D721Med (cell line): ENCODE measurements around the gene CCDC141.
"Not testable (repeated sequence)": the region's sequence is repeated elsewhere in the genome, so short reads cannot be mapped to it uniquely, and the experiment has no call there.

ENCODE experiments used
- DNase-seq: peaks from one replicate; pipeline ENCODE4 v3.0.0; 2011; ENCODE audit warnings: low spot score; ENCODE audit not compliant: insufficient read length
- FAIRE-seq: peaks from 2 replicates; lab custom pipeline; 2011; peaks lifted over from hg19 to GRCh38; lab: Jason Lieb, UNC
- CTCF ChIP-seq: IDR thresholded peaks from 2 replicates; pipeline ENCODE4 v1.5.1; 2012; ENCODE audit warnings: mild to moderate bottlenecking, control low read depth; ENCODE audit not compliant: insufficient read depth; ENCODE audit errors: missing control alignments

CCDC141 gene

DNA sequence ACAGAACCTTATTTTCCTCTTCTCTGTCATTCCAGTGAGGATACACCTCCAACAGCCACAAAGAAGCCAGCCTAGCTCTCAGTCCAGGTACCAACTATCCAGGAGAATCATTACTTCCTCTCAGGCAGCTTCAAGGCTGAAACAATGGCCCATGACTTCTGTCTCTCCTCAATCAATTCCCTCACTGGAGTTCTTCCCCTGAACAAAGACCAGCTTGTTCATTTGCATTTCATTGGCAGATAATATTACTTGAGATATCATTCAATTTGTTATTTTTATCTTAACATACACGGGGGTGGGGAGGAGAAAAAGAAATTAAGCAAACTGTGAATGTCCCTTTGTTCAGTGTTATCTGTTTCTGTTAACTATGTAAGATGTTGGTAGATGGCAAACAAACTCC, 44.0 kb downstream of the CCDC141 start:
- FAIRE-seq (no peak), DNase-seq (no peak)
- no peak for TF ChIP-seq CTCF

GRCh38 chr2:178999476-178999875, 50.5 kb downstream of the CCDC141 start:
- no peak for FAIRE-seq
- no peak for TF ChIP-seq CTCF

GRCh38 chr2:178998539-178998938, 51.4 kb downstream of the CCDC141 start:
- FAIRE-seq (no peak), DNase-seq (no peak)
- no peak for TF ChIP-seq CTCF

More at GRCh38 chr2:178999476-178999875, 50.5 kb downstream of the CCDC141 start:
- DNase-seq: no peak

- FAIRE-seq (no peak), DNase-seq (no peak)
- TF ChIP-seq CTCF: no peak
These were observed 52.5 kb downstream of the CCDC141 start for GRCh38 chr2:178997477-178997876.

- no peak for FAIRE-seq
- no peak for DNase-seq
- no peak for TF ChIP-seq CTCF
These were observed 52.9 kb downstream of the CCDC141 start for GRCh38 chr2:178997067-178997466.

DNA sequence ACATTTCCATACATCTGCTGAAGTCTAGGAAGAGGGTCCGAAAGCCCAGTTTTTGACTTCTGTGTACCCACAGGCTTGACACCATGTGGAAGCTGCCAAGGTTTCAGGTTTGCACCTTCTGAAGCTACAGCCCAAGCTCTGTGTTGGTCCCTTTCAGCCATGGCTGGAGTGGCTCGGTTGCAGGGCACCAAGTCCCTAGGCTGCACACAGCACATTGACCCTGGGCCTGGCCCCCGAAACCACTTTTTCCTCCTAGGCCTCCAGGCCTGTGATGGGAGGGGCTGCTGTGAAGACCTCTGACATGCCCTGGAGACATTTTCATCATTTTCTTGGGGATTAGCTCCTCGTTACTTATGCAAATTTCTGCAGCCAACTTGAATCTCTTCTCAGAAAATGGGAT, 55.7 kb downstream of the CCDC141 start:
- no peak for TF ChIP-seq CTCF
- DNase-seq (no peak), FAIRE-seq (no peak)

DNA sequence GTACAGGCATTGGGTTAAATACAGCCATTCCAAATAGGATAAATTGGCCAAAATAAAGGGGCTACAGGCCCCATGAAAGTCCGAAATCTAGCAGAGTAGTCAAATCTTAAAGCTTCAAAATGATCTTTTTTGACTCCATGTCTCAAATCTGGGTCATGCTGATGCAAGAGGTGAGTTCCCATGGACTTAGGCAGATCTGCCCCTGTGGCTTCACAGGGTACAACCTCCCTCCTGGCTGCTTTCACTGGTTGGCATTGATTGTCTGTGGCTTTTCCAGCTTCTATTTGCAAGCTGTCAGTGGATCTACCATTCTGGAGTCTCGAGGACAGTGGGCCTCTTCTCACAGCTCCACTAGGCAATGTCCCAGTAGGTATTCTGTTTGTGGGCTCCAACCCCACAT, 56.1 kb downstream of the CCDC141 start:
- DNase-seq (no peak), FAIRE-seq (no peak)
- no peak for TF ChIP-seq CTCF

DNA sequence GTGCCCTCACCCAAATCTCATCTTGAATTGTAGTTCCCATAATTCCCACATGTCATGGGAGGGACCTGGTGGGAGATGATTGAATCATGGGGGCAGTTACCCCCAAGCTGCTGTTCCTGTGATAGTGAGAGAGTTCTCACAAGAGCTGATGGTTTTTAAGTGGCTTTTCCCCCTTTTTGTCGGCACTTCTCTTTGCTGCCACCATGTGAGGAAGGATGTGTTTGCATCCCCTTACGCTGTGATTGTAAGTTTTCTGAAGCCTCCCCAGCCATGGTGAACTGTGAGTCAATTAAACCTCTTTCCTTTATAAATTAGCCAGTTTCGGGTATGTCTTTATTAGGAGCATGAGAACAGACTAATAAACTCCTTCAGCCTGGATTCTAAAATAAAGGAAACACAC, 57.2 kb downstream of the CCDC141 start:
- FAIRE-seq, DNase-seq: not testable (repeated sequence)
